H1 (cell line): ENCODE results near the gene FAM240A. TPM values are rescaled to one million over a fixed set of nuclear protein-coding genes. Genes with fewer than 3 reads are reported as not detected.

Experiments used
- CTCF ChIA-PET: fragments of 300-600 bp; sonication (Branson Sonifier 250); formaldehyde crosslinking; loops from one replicate; lab custom pipeline; 2021; ENCODE audit not compliant: partially characterized antibody; lab: Charles Lee
- POLR2A ChIA-PET: fragments of 300-600 bp; sonication (Branson Sonifier 250); formaldehyde crosslinking; loops from one replicate; lab custom pipeline; 2021; ENCODE audit warnings: inconsistent platforms; ENCODE audit not compliant: partially characterized antibody; lab: Charles Lee
- DNase-seq, 2 experiments: peaks; one replicate each; pipeline versions ENCODE4 v3.0.0 to v3.0.0-alpha.2; 2010 to 2022; ENCODE audit warnings: low spot score in 2 of 2, low read depth in 1 of 2, mixed read lengths in 1 of 2
- FAIRE-seq: peaks from 2 replicates; lab custom pipeline; 2011; peaks lifted over from hg19 to GRCh38; lab: Jason Lieb, UNC
- H2AFZ ChIP-seq: 2 replicates; pipeline ENCODE4 v1.8.1; 2012; ENCODE audit warnings: low read length, inconsistent platforms
- H2AK5ac ChIP-seq: 2 replicates; pipeline ENCODE4 v1.6.1; 2013; ENCODE audit warnings: low read depth, low read length
- H2BK120ac ChIP-seq: replicated peaks from 2 replicates; pipeline ENCODE3; 2013; ENCODE audit warnings: low read depth, low read length, inconsistent platforms
- H2BK12ac ChIP-seq: 2 replicates; pipeline ENCODE4 v1.6.1; 2013; ENCODE audit warnings: low read depth, low read length
- H2BK15ac ChIP-seq: 2 replicates; pipeline ENCODE4 v1.6.1; 2013; ENCODE audit warnings: low read length
- H2BK20ac ChIP-seq: 2 replicates; pipeline ENCODE4 v1.6.1; 2013; ENCODE audit warnings: low read length
- H2BK5ac ChIP-seq: 2 replicates; pipeline ENCODE4 v1.6.1; 2013; ENCODE audit warnings: low read depth, low read length
- H3K14ac ChIP-seq: 2 replicates; pipeline ENCODE4 v1.6.1; 2013; ENCODE audit warnings: inconsistent platforms; ENCODE audit not compliant: insufficient read length
- H3K18ac ChIP-seq: 2 replicates; pipeline ENCODE4 v1.6.1; 2013; ENCODE audit warnings: low read length; ENCODE audit errors: extremely low read depth
- H3K23ac ChIP-seq: 2 replicates; pipeline ENCODE4 v1.6.1; 2013; ENCODE audit warnings: inconsistent platforms; ENCODE audit not compliant: insufficient read length
- H3K23me2 ChIP-seq: 2 replicates; pipeline ENCODE4 v1.6.1; 2013; ENCODE audit warnings: low read depth, low read length
- H3K27ac ChIP-seq: 2 replicates; pipeline ENCODE4 v1.6.1; 2011; ENCODE audit warnings: low read depth, low read length, inconsistent platforms
- H3K27me3 ChIP-seq, 4 experiments: replicated peaks in 1 of 4; 1 replicate in 1 of 4; 2 replicates in 3 of 4; pipeline versions ENCODE4 v1.6.1 to v1.8.1; 2011 to 2013; ENCODE audit warnings: low read length in 3 of 4, mild to moderate bottlenecking in 3 of 4, inconsistent platforms in 2 of 4, mixed read lengths in 2 of 4, moderate library complexity in 1 of 4; ENCODE audit not compliant: control insufficient read depth in 3 of 4, insufficient read depth in 3 of 4; ENCODE audit errors: extremely low read depth in 1 of 4
- H3K36me3 ChIP-seq, 4 experiments: 2 replicates each; pipeline versions ENCODE4 v1.6.1 to v1.8.1; 2011 to 2013; ENCODE audit warnings: mild to moderate bottlenecking in 4 of 4, low read length in 3 of 4, moderate library complexity in 2 of 4, control low read depth in 1 of 4, inconsistent platforms in 1 of 4; ENCODE audit not compliant: insufficient read depth in 4 of 4, control insufficient read depth in 2 of 4
- H3K4ac ChIP-seq: replicated peaks from 2 replicates; pipeline ENCODE3; 2013; ENCODE audit warnings: low read length, low read depth, mixed read lengths, inconsistent platforms; ENCODE audit not compliant: insufficient read length
- H3K4me1 ChIP-seq, 4 experiments: replicated peaks in 1 of 4; 1 replicate in 1 of 4; 2 replicates in 3 of 4; pipeline versions ENCODE4 v1.6.1 to v1.8.1; 2011 to 2013; ENCODE audit warnings: low read length in 3 of 4, inconsistent platforms in 2 of 4, mixed read lengths in 1 of 4; ENCODE audit not compliant: insufficient read depth in 4 of 4, control insufficient read depth in 3 of 4
- H3K4me2 ChIP-seq, 2 experiments: 2 replicates each; pipeline versions ENCODE4 v1.6.1 to v1.8.1; 2011 to 2013; ENCODE audit warnings: low read depth in 2 of 2, low read length in 2 of 2, control low read depth in 1 of 2, inconsistent platforms in 1 of 2, mild to moderate bottlenecking in 1 of 2; ENCODE audit not compliant: insufficient read depth in 1 of 2
- H3K4me3 ChIP-seq, 4 experiments: fragments of 200-600, 300-600 bp in 1 of 4; sonication (generic), shearing (Covaris generic), sonication (Bioruptor Twin) in 1 of 4; 2 replicates each; pipeline versions ENCODE4 v1.5.1 to v1.8.1; 2011 to 2016; ENCODE audit warnings: low read length in 4 of 4, low read depth in 3 of 4, control low read depth in 2 of 4, inconsistent platforms in 2 of 4, mild to moderate bottlenecking in 2 of 4, mixed read lengths in 1 of 4, moderate library complexity in 1 of 4; ENCODE audit not compliant: insufficient read depth in 2 of 4; ENCODE audit errors: extremely low read depth in 1 of 4
- H3K56ac ChIP-seq: replicated peaks from 2 replicates; pipeline ENCODE3; 2013; ENCODE audit warnings: low read depth, mild to moderate bottlenecking, mixed read lengths, low read length, inconsistent platforms; ENCODE audit not compliant: insufficient read length
- H3K79me1 ChIP-seq: 2 replicates; pipeline ENCODE4 v1.6.1; 2013; ENCODE audit warnings: low read depth, low read length, control low read depth
- H3K79me2 ChIP-seq, 2 experiments: 2 replicates each; pipeline versions ENCODE4 v1.6.1 to v1.8.1; 2012 to 2013; ENCODE audit warnings: low read length in 2 of 2, mild to moderate bottlenecking in 2 of 2, inconsistent platforms in 1 of 2; ENCODE audit not compliant: insufficient read depth in 2 of 2, control insufficient read depth in 1 of 2
- H3K9ac ChIP-seq, 4 experiments: replicated peaks in 1 of 4; 1 replicate in 1 of 4; 2 replicates in 3 of 4; pipeline versions ENCODE4 v1.6.1 to v1.8.1; 2011 to 2013; ENCODE audit warnings: low read depth in 3 of 4, low read length in 3 of 4, control low read depth in 2 of 4, mild to moderate bottlenecking in 2 of 4, moderate library complexity in 2 of 4, inconsistent platforms in 1 of 4; ENCODE audit errors: extremely low read depth in 1 of 4
- H3K9me3 ChIP-seq, 2 experiments: 2 replicates each; pipeline versions ENCODE4 v1.6.1 to v1.8.1; 2012 to 2013; ENCODE audit warnings: mild to moderate bottlenecking in 2 of 2, moderate library complexity in 2 of 2, control low read depth in 1 of 2, inconsistent platforms in 1 of 2, low read depth in 1 of 2, low read length in 1 of 2, mixed read lengths in 1 of 2; ENCODE audit not compliant: insufficient read depth in 2 of 2
- H4K20me1 ChIP-seq, 2 experiments: replicated peaks in 1 of 2; 2 replicates each; pipeline versions ENCODE3 to v1.8.1; 2011 to 2013; ENCODE audit warnings: inconsistent platforms in 2 of 2, low read length in 2 of 2, mild to moderate bottlenecking in 1 of 2; ENCODE audit not compliant: insufficient read depth in 2 of 2, control insufficient read depth in 1 of 2
- H4K5ac ChIP-seq: 2 replicates; pipeline ENCODE4 v1.6.1; 2013; ENCODE audit warnings: low read length, low read depth, mixed read lengths, inconsistent platforms; ENCODE audit not compliant: insufficient read length
- H4K8ac ChIP-seq: 2 replicates; pipeline ENCODE4 v1.8.0; 2013; ENCODE audit warnings: mild to moderate bottlenecking, moderate library complexity, low read length, inconsistent platforms; ENCODE audit not compliant: insufficient read depth; ENCODE audit errors: extremely low read depth
- H4K91ac ChIP-seq: replicated peaks from 2 replicates; pipeline ENCODE3; 2013; ENCODE audit warnings: low read length, mixed read lengths, inconsistent platforms; ENCODE audit not compliant: insufficient read length
- BACH1 ChIP-seq: IDR thresholded peaks from 2 replicates; pipeline ENCODE4 v1.6.1; 2012; ENCODE audit warnings: low read length, improper control_type of control experiment
- CBX5 ChIP-seq: fragments of 300-800, 300-1000 bp; sonication (generic); IDR thresholded peaks from 2 replicates; pipeline ENCODE4 v1.7.1; 2016; ENCODE audit warnings: antibody characterized with exemption, low read length, low read depth
- GABPA ChIP-seq: IDR thresholded peaks from 2 replicates; pipeline ENCODE4 v1.6.1; 2011; ENCODE audit warnings: mild to moderate bottlenecking, low read length, moderate library complexity, borderline replicate concordance; ENCODE audit not compliant: insufficient read depth
- KDM4A ChIP-seq: IDR thresholded peaks from one replicate; pipeline ENCODE4 v1.7.1; 2012; ENCODE audit warnings: low read depth, mild to moderate bottlenecking, moderate library complexity, low read length, inconsistent platforms; ENCODE audit not compliant: severe bottlenecking
- SP1 ChIP-seq: IDR thresholded peaks from 2 replicates; pipeline ENCODE4 v1.6.1; 2011; ENCODE audit warnings: low read depth, low read length
- WGBS, 2 experiments: shearing (Covaris generic) in 1 of 2; methylation state at CpG; one replicate each; pipeline versions ENCODE4 v1.1.6 to v1.1.7; 2013 to 2015; ENCODE audit warnings: low lambda C conversion rate in 2 of 2, mixed read lengths in 2 of 2, inconsistent platforms in 1 of 2, low coverage in 1 of 2, missing lambda C conversion rate in 1 of 2; ENCODE audit not compliant: insufficient replicate concordance in 2 of 2, insufficient coverage in 1 of 2, insufficient read length in 1 of 2; ENCODE audit errors: extremely low coverage in 1 of 2, missing lambda C conversion rate in 1 of 2; 5-methylcytosine and 5-hydroxymethylcytosine counted together
- polyA plus RNA-seq, 7 experiments: library from polyadenylated mRNA; depleted of rRNA in 3 of 7; stranded (reverse) in 5 of 7; unstranded in 2 of 7; fragments of >200 nt in 5 of 7; fragments of 200-250 nt in 2 of 7; gene quantifications; 1 replicate in 5 of 7; 2 replicates in 1 of 7; 4 replicates in 1 of 7; pipeline versions ENCODE4 v1.2.1 to v1.2.3, GENCODE V29; 2011 to 2013; ENCODE audit warnings: missing spikeins in 2 of 7, mixed read lengths in 2 of 7
- total RNA-seq: library from RNA; stranded (reverse); fragmentation: NEBNext Ultra II Directional; extraction: Animal tissue kit (Norgen Biotek cat#: 25700); gene quantifications from 2 replicates; pipeline ENCODE4 v1.2.1, GENCODE V29; 2021

The FAM240A gene
- total and polyA plus RNA-seq, 2 of the 8 experiments (the other 6 are each of a cell fraction or from before 2014, with no cell fraction given) = 0.08 TPM; not detected in 1

DNA sequence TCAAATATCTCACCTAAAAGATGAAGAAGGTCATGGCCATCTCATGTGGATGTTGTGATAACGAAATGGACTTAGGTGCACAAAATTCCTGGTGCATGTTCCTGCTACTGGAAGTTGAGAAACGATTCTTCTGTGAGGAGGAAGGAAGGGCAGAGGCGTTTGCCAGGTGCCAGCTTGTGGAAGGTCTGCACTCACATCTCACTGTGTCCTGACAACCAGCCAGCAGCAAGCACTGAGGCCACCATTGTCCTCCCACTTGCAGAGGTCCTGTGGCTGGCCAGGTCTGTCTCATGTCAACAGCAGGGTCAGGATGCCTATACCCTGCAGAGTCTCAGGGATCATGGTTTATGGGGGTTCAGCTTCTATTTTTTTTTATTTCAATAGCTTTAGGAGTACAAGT lies 3.7 kb downstream of the FAM240A start:
- Histone ChIP-seq H3K36me3 (no peaks in the 10 kb centered on the region), H2BK120ac (no peak overlapping the region), H3K4ac (no peak overlapping the region), H3K79me2 (no peaks in the 10 kb centered on the region), H3K27me3 (no peaks in the 10 kb centered on the region), H2BK20ac (no peak overlapping the region), H4K20me1 (no peaks in the 10 kb centered on the region), H2AK5ac (no peak overlapping the region), H3K23me2 (no peaks in the 10 kb centered on the region), H2BK12ac (no peak overlapping the region), H3K18ac (no peak overlapping the region), H3K9me3 (no peaks in the 10 kb centered on the region), H3K23ac (no peak overlapping the region), H2BK15ac (no peak overlapping the region), H3K56ac (no peak overlapping the region), H3K9ac (no peak overlapping the region), H3K27ac (no peak overlapping the region), H3K4me1 (peaks cover 0 to 5% (median 0%) of the 10 kb centered on the region in 4 experiments; a peak in 3 of 7 replicates), H4K8ac (no peak overlapping the region), H2AFZ (no peak overlapping the region), H2BK5ac (no peak overlapping the region), H4K5ac (no peak overlapping the region), H4K91ac (peak overlapping the region; percentile 11), H3K79me1 (no peaks in the 10 kb centered on the region), H3K4me3 (no peak overlapping the region), H3K14ac (no peak overlapping the region), H3K4me2 (no peak overlapping the region)
- ChIA-PET CTCF (interaction anchor here (1.0 to 6.8 kb wide), 4 partner anchors 12 to 127 kb away, joined by 4 to 56 read pairs (median 11); no protein-coding TSS in a partner anchor), POLR2A (interaction anchor here (1.2 kb wide), 2 partner anchors 33 to 40 kb away, joined by 3 to 5 read pairs; no protein-coding TSS in a partner anchor)
- FAIRE-seq (no peak), DNase-seq (peak in 1 of 2 experiments; percentile 27)
- WGBS, 2 experiments = 88% methylated on average over 3 of the region's 3 CpGs; no CpG with 5 or more reads in 1 of the 2 experiments
- TF ChIP-seq CBX5 (no peak), KDM4A (no peak), GABPA (no peak), SP1 (no peak), BACH1 (no peak)
